Gastrocnemius medialis (tissue), 4 donors: ENCODE measurements around the gene PPIC. TPM values are rescaled to one million over a fixed set of nuclear protein-coding genes. Genes with fewer than 3 reads are reported as not detected.
A peak's percentile ranks its signal among the peaks of the same experiment; 100 is the strongest.

ENCODE experiments used
- ATAC-seq, 2 donors: fragments of 150-250 bp; one replicate each; pipeline ENCODE4 v1.9.1; 2016
- DNase-seq, 2 donors: peaks; one replicate each; pipeline ENCODE4 v3.0.0-alpha.2; 2019
- H3K27ac ChIP-seq, 4 donors: fragments of 200-600 bp; sonication (generic); 1 replicate in 1 of 4; 2 replicates in 3 of 4; pipeline ENCODE4 v1.5.1; 2016 to 2018; ENCODE audit warnings: mild to moderate bottlenecking in 2 of 4, moderate library complexity in 1 of 4
- H3K27me3 ChIP-seq, 3 donors: fragments of 200-600 bp; sonication (generic) in 2 of 3; 1 replicate in 1 of 3; 2 replicates in 2 of 3; pipeline versions ENCODE4 v1.5.1 to v1.6.0; 2016 to 2019; ENCODE audit warnings: mild to moderate bottlenecking in 1 of 3, moderate library complexity in 1 of 3
- H3K36me3 ChIP-seq, 2 donors: fragments of 200-600 bp; sonication (generic) in 1 of 2; one replicate each; pipeline ENCODE4 v1.5.1; 2017 to 2018
- H3K4me1 ChIP-seq, 2 donors: fragments of 200-600 bp; sonication (generic) in 1 of 2; one replicate each; pipeline ENCODE4 v1.5.1; 2016 to 2017; ENCODE audit warnings: mild to moderate bottlenecking in 2 of 2
- H3K4me3 ChIP-seq, 4 donors: fragments of 200-600 bp; sonication (generic) in 3 of 4; 1 replicate in 1 of 4; 2 replicates in 3 of 4; pipeline ENCODE4 v1.5.1; 2016 to 2019; ENCODE audit warnings: mild to moderate bottlenecking in 2 of 4
- H3K9me3 ChIP-seq, 3 donors: fragments of 200-600 bp; sonication (generic) in 2 of 3; 1 replicate in 1 of 3; 2 replicates in 2 of 3; pipeline ENCODE4 v1.5.1; 2016 to 2019
- POLR2A ChIP-seq, 2 donors: fragments of 450-650 bp; IDR thresholded peaks; one replicate each; pipeline ENCODE4 v1.6.1; 2017; ENCODE audit warnings: antibody characterized with exemption in 2 of 2, mild to moderate bottlenecking in 2 of 2, moderate library complexity in 2 of 2
- in situ Hi-C, 4 donors: fragments of 200-750 bp; cut with MboI; loops; one replicate each; pipeline versions ENCODE4 v1.15.0 to v1.8.0; 2017; ENCODE audit warnings: low sequenced_read_pairs in 4 of 4
- intact Hi-C: fragments of 100-400 bp; cut with DNase I; formaldehyde crosslinking; loops from one replicate; pipeline ENCODE4 v1.15.1; 2023; ENCODE audit warnings: low total_unique reads
- total RNA-seq, 4 donors: library from RNA; depleted of rRNA; stranded (reverse); fragments of >200 nt; gene quantifications; one replicate each; pipeline versions ENCODE4 v1.1.0 to v1.2.3, GENCODE V29; 2016
- TF ChIP-seq, protein P1 (sequence below), 5 experiments: fragments of 450-650 bp in 3 of 5; fragments of 200-600 bp in 2 of 5; sonication (generic) in 2 of 5; IDR thresholded peaks in 4 of 5; conservative IDR thresholded peaks in 1 of 5; 1 replicate in 4 of 5; 2 replicates in 1 of 5; pipeline ENCODE4 v1.5.1; 2016 to 2019; ENCODE audit warnings: antibody characterized with exemption in 5 of 5, mild to moderate bottlenecking in 3 of 5, moderate library complexity in 3 of 5

PPIC gene
- total RNA-seq, 4 donors from 2014 or later: 10.3 to 29.8 (median 20.2) TPM

GRCh38 chr5:123033157-123033671, 3.3 kb downstream of the PPIC start:
- intact Hi-C loops: loop anchor here (10.0 kb wide), 1 partner anchor 482 kb away; the partner anchor contains the start of gene CSNK1G3

DNA sequence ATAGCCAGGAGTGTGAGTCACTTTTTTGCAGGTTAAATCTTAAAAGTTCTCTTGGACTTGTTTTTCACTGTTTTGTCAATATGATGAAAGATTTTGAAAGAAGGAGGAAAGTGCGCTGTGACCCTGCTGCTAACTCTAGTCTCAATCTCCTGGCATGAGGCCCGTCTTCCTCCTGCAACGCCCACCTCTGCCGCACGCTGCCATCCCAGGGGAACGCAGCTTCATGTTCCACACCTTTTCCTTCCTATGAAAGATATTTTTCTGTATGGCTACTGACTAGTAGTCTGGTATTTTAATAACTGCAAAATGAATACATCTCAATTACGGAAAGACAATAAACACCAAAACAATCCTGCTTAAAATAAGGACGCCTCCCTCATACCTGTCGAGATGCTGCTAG, 8.3 kb downstream of the PPIC start:
- Histone ChIP-seq H3K4me1 (no peaks in the 10 kb centered on the region), H3K27me3 (no peaks in the 10 kb centered on the region), H3K36me3 (peaks cover 2 to 59% of the 10 kb centered on the region in 2 donors), H3K9me3 (no peaks in the 10 kb centered on the region), H3K27ac (peak overlapping the region in 1 of 4 donors; percentile 51), H3K4me3 (no peak overlapping the region)
- intact Hi-C loops (no loop called here), in situ Hi-C loops (no loop called here)
- no peak for TF ChIP-seq POLR2A (IDR thresholded peaks at IDR 0.05)
- TF ChIP-seq, protein P1, sequence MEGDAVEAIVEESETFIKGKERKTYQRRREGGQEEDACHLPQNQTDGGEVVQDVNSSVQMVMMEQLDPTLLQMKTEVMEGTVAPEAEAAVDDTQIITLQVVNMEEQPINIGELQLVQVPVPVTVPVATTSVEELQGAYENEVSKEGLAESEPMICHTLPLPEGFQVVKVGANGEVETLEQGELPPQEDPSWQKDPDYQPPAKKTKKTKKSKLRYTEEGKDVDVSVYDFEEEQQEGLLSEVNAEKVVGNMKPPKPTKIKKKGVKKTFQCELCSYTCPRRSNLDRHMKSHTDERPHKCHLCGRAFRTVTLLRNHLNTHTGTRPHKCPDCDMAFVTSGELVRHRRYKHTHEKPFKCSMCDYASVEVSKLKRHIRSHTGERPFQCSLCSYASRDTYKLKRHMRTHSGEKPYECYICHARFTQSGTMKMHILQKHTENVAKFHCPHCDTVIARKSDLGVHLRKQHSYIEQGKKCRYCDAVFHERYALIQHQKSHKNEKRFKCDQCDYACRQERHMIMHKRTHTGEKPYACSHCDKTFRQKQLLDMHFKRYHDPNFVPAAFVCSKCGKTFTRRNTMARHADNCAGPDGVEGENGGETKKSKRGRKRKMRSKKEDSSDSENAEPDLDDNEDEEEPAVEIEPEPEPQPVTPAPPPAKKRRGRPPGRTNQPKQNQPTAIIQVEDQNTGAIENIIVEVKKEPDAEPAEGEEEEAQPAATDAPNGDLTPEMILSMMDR (IDR thresholded peaks at IDR 0.05 in 4 of 5, conservative IDR thresholded peaks at IDR 0.05 in 1 of 5): no peak
- ATAC-seq: no peak
- DNase-seq: no peak

More at GRCh38 chr5:123033157-123033671, 3.3 kb downstream of the PPIC start:
- Histone ChIP-seq H3K9me3 (no peaks in the 10 kb centered on the region), H3K4me1 (peaks cover 10 to 15% of the 10 kb centered on the region in 2 donors), H3K27me3 (no peaks in the 10 kb centered on the region), H3K36me3 (peaks cover 0 to 10% of the 10 kb centered on the region in 2 donors), H3K4me3 (no peak overlapping the region), H3K27ac (peak overlapping the region in 1 of 4 donors; percentile 40)
- in situ Hi-C loops: no loop called here
- ATAC-seq (no peak), DNase-seq (no peak)
- TF ChIP-seq, protein P1 (IDR thresholded peaks at IDR 0.05 in 4 of 5, conservative IDR thresholded peaks at IDR 0.05 in 1 of 5): no peak
- no peak for TF ChIP-seq POLR2A (IDR thresholded peaks at IDR 0.05)

DNA sequence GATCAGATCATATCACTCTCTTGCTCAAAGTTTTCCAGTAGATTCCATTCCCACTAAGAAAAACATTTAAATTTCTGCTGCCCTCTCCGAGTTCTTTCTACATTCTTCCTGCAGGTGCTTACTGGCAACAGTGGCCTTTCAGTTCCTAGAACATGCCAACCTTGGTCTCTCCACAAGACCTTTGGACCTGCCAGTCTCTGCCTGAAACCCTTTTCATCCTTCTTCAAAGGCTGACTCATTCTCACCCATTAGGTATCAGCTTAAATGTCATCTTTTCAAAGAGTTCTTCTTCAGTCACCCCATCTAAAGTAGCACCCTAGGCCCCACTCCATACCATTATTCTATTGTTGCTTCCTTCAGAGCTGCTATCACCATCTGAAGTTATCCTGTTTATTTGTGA, 21.8 kb downstream of the PPIC start:
- H3K27me3 ChIP-seq: no peaks in the 10 kb centered on the region
- H3K36me3 ChIP-seq: no peaks in the 10 kb centered on the region
- intact Hi-C loops: no loop called here
- in situ Hi-C loops: loop anchor here in 1 of 4 donors (25.0 kb wide), 1 partner anchor 598 kb away; no protein-coding TSS in a partner anchor
- TF ChIP-seq, protein P1 (IDR thresholded peaks at IDR 0.05 in 4 of 5, conservative IDR thresholded peaks at IDR 0.05 in 1 of 5): no peak
- TF ChIP-seq POLR2A (IDR thresholded peaks at IDR 0.05): no peak
- H3K9me3 ChIP-seq: no peaks in the 10 kb centered on the region
- H3K4me1 ChIP-seq: no peaks in the 10 kb centered on the region
- ATAC-seq: no peak
- H3K27ac ChIP-seq: no peak overlapping the region
- no peak overlapping the region for H3K4me3 ChIP-seq
- DNase-seq: no peak

DNA sequence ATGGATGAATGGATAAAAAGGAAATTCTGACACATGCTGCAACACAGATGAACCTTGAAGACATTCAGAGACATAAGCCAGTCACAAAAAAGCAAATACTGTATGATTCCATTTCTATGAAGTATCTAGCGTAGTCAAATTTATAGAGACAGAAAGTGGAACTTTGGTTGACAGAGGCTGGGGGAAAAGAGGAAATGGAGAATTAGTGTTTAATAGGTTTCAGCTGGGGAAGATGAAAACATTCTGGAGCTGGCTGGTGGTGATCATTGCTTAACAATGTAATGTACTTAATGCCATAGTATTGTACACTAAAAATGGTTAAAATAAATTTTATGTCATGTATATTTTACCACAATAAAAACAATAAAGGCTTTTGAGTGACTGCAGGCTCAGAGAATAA, 24.2 kb downstream of the PPIC start:
- no peak overlapping the region for H3K27ac ChIP-seq
- DNase-seq (no peak), ATAC-seq (no peak)
- H3K4me3 ChIP-seq: no peak overlapping the region
- intact Hi-C loops (no loop called here), in situ Hi-C loops (loop anchor here in 1 of 4 donors (25.0 kb wide), 1 partner anchor 600 kb away; no protein-coding TSS in a partner anchor)
- H3K27me3 ChIP-seq: no peaks in the 10 kb centered on the region
- no peaks in the 10 kb centered on the region for H3K36me3 ChIP-seq
- no peaks in the 10 kb centered on the region for H3K9me3 ChIP-seq
- H3K4me1 ChIP-seq: no peaks in the 10 kb centered on the region
- no peak for TF ChIP-seq POLR2A (IDR thresholded peaks at IDR 0.05)
- TF ChIP-seq, protein P1 (IDR thresholded peaks at IDR 0.05 in 4 of 5, conservative IDR thresholded peaks at IDR 0.05 in 1 of 5): no peak
